Skeletal muscle cell (primary cell): ENCODE data around the gene OR2C3.
"Not testable (repeated sequence)": the region's sequence is repeated elsewhere in the genome, so short reads cannot be mapped to it uniquely, and the experiment has no call there.

Source experiments
- DNase-seq: peaks from one replicate; pipeline ENCODE4 v3.0.0-alpha.2; 2010; ENCODE audit warnings: low read depth
- H3K4me3 ChIP-seq: 2 replicates; pipeline ENCODE4 v1.5.1; 2011; ENCODE audit warnings: low read depth, mild to moderate bottlenecking, control low read depth, low read length, moderate library complexity

OR2C3 gene

GRCh38 chr1:247521886-247522285 is 14.4 kb downstream of the OR2C3 start:
- not testable (repeated sequence) for DNase-seq, H3K4me3 ChIP-seq

- DNase-seq = no peak
- H3K4me3 ChIP-seq = no peak overlapping the region
Observed at GRCh38 chr1:247518613-247518891, 17.7 kb downstream of the OR2C3 start.

- DNase-seq = no peak
- no peak overlapping the region for H3K4me3 ChIP-seq
Observed at GRCh38 chr1:247517795-247518612, 18.2 kb downstream of the OR2C3 start.

- H3K4me3 ChIP-seq = no peak overlapping the region
Observed at GRCh38 chr1:247506831-247507230, 29.4 kb downstream of the OR2C3 start.

GRCh38 chr1:247500865-247501264 is 35.4 kb downstream of the OR2C3 start:
- no peak for DNase-seq
- no peak overlapping the region for H3K4me3 ChIP-seq

More at GRCh38 chr1:247506831-247507230, 29.4 kb downstream of the OR2C3 start:
- no peak for DNase-seq

GRCh38 chr1:247496581-247497285 is 39.5 kb downstream of the OR2C3 start:
- H3K4me3 ChIP-seq = no peak overlapping the region
- DNase-seq = no peak

GRCh38 chr1:247494767-247495166 is 41.5 kb downstream of the OR2C3 start:
- no peak for DNase-seq
- no peak overlapping the region for H3K4me3 ChIP-seq

- H3K4me3 ChIP-seq = no peak overlapping the region
- no peak for DNase-seq
Observed at GRCh38 chr1:247493106-247493505, 43.1 kb downstream of the OR2C3 start.

- H3K4me3 ChIP-seq = no peak overlapping the region
- DNase-seq = no peak
Observed at GRCh38 chr1:247491328-247491727, 44.9 kb downstream of the OR2C3 start.

- peak; percentile 2 for DNase-seq
- H3K4me3 ChIP-seq = no peak overlapping the region
Observed at GRCh38 chr1:247487057-247487456, 49.2 kb downstream of the OR2C3 start.

- no peak for DNase-seq
- no peak overlapping the region for H3K4me3 ChIP-seq
Observed at GRCh38 chr1:247482747-247483146, 53.5 kb downstream of the OR2C3 start.

- not testable (repeated sequence) for H3K4me3 ChIP-seq, DNase-seq
Observed at GRCh38 chr1:247476328-247477058, 59.7 kb downstream of the OR2C3 start.

GRCh38 chr1:247475793-247476192 is 60.4 kb downstream of the OR2C3 start:
- no peak overlapping the region for H3K4me3 ChIP-seq
- no peak for DNase-seq
